Activated B cell treated with CpG ODN at 0.5 μM for 24 hours (primary cell): ENCODE measurements around the gene LYRM1. TPM values are rescaled to one million over a fixed set of nuclear protein-coding genes. Genes with fewer than 3 reads are reported as not detected.

ENCODE experiments used
- ATAC-seq: fragments of 200-7000 bp; cut with Tn5 transposase; one replicate; pipeline ENCODE4 v1.10.0; 2021; ENCODE audit warnings: low read depth, mild to moderate bottlenecking, moderate library complexity
- CTCF ChIA-PET: fragments of 350-600 bp; sonication (Branson Sonifier 250); formaldehyde crosslinking; loops from one replicate; lab custom pipeline; 2021; ENCODE audit warnings: antibody characterized with exemption; lab: Charles Lee
- POLR2A ChIA-PET: fragments of 350-600 bp; sonication (Branson Sonifier 250); formaldehyde crosslinking; loops from one replicate; lab custom pipeline; 2021; ENCODE audit warnings: antibody characterized with exemption; lab: Charles Lee
- DNase-seq: peaks from one replicate; pipeline ENCODE4 v3.0.0; 2022
- H3K27ac Mint-ChIP-seq: one replicate; pipeline ENCODE4 v1.8.0; 2020; ENCODE audit warnings: mixed read lengths
- H3K27me3 Mint-ChIP-seq: one replicate; pipeline ENCODE4 v1.8.0; 2021; ENCODE audit warnings: mixed read lengths
- H3K36me3 Mint-ChIP-seq: one replicate; pipeline ENCODE4 v1.8.0; 2021; ENCODE audit warnings: low read depth, mixed read lengths
- H3K4me1 Mint-ChIP-seq: one replicate; pipeline ENCODE4 v1.8.0; 2021; ENCODE audit warnings: mixed read lengths
- H3K4me3 Mint-ChIP-seq: one replicate; pipeline ENCODE4 v1.8.0; 2020; ENCODE audit warnings: mild to moderate bottlenecking, mixed read lengths
- H3K9me3 Mint-ChIP-seq: one replicate; pipeline ENCODE4 v1.8.0; 2020; ENCODE audit warnings: mixed read lengths
- CTCF ChIP-seq: fragments of 200-600 bp; IDR thresholded peaks from one replicate; pipeline ENCODE4 v1.8.0; 2022; ENCODE audit warnings: antibody characterized with exemption, mild to moderate bottlenecking
- intact Hi-C: fragments of 100-400 bp; cut with micrococcal nuclease; formaldehyde crosslinking; loops from one replicate; pipeline ENCODE4 v1.15.1; 2024
- total RNA-seq: library from RNA; stranded (reverse); gene quantifications from 2 replicates; pipeline ENCODE4 v1.2.3, GENCODE V29; 2022

The LYRM1 gene
- total RNA-seq, 1 donor from 2014 or later = 20.7 TPM

GRCh38 chr16:20954574-20954973, 54.0 kb downstream of the LYRM1 start:
- Mint-ChIP-seq H3K4me1 (no peaks in the 10 kb centered on the region), H3K4me3 (no peak overlapping the region), H3K9me3 (no peaks in the 10 kb centered on the region), H3K27ac (no peak overlapping the region), H3K36me3 (no peaks in the 10 kb centered on the region), H3K27me3 (peaks cover 7% of the 10 kb centered on the region)
- DNase-seq (no peak), ATAC-seq (no peak)
- no peak for TF ChIP-seq CTCF
- intact Hi-C loops = no loop called here
- ChIA-PET CTCF (no interaction called here), POLR2A (no interaction called here)

- Mint-ChIP-seq H3K9me3 (no peaks in the 10 kb centered on the region), H3K4me3 (no peak overlapping the region), H3K27ac (no peak overlapping the region), H3K27me3 (peaks cover 4% of the 10 kb centered on the region), H3K36me3 (no peaks in the 10 kb centered on the region), H3K4me1 (no peaks in the 10 kb centered on the region)
- ChIA-PET CTCF (no interaction called here), POLR2A (no interaction called here)
- no peak for TF ChIP-seq CTCF
- DNase-seq = no peak
- intact Hi-C loops = no loop called here
- no peak for ATAC-seq
Observed at GRCh38 chr16:20956319-20956718, 55.7 kb downstream of the LYRM1 start.

DNA sequence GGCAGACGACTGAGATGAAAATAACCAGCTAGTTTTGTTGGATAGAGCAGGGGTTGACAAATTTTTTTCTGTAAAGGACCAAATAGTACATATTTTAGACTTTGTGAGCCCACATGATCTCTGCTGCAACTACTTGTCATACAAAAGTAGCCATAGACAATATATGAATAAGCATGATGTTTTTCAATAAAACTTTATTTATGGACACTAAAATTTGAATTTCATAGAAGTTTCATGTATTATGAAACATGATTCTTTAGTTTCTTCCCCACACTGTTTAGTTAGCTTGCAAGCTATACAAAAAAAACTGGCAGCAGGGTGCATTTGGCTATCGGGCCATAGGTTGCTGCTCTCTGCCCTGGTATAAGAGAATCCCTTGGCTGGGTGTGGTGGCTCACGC, 56.6 kb downstream of the LYRM1 start:
- POLR2A ChIA-PET = no interaction called here
- intact Hi-C loops = no loop called here
- Mint-ChIP-seq H3K4me1 (no peaks in the 10 kb centered on the region), H3K36me3 (no peaks in the 10 kb centered on the region), H3K27ac (no peak overlapping the region), H3K4me3 (no peak overlapping the region), H3K27me3 (peaks cover 4% of the 10 kb centered on the region), H3K9me3 (no peaks in the 10 kb centered on the region)
- CTCF ChIA-PET = no interaction called here
- no peak for TF ChIP-seq CTCF
- DNase-seq = no peak
- ATAC-seq = no peak

DNA sequence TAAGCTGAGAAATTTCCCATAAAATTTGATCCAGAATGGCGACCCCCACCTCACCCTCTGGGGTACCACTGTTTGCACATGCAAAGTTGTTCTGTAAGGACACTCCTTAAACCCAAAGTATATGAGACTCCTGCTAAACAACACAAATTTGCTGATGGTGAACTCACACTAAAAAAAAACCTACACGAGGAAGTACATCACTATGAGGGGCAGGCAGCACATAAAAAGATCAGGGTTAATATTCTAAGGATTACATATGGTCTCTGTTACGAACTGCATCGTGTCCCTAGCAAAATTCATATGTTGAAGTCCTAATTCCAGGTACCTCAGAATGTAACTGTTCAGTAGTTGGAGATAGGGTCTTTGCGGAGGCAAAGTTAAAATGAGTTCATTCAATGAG, 60.3 kb downstream of the LYRM1 start:
- ATAC-seq = no peak
- CTCF ChIA-PET = no interaction called here
- no peak overlapping the region for H3K4me3 Mint-ChIP-seq

GRCh38 chr16:20968765-20969164, 68.2 kb downstream of the LYRM1 start:
- ChIA-PET CTCF (interaction anchor here (0.6 kb wide), 1 partner anchor 53 kb away, joined by 3 read pairs; no protein-coding TSS in a partner anchor), POLR2A (no interaction called here)
- Mint-ChIP-seq H3K27me3 (no peaks in the 10 kb centered on the region), H3K36me3 (no peaks in the 10 kb centered on the region), H3K9me3 (no peaks in the 10 kb centered on the region), H3K4me3 (no peak overlapping the region), H3K4me1 (no peaks in the 10 kb centered on the region), H3K27ac (no peak overlapping the region)
- intact Hi-C loops = no loop called here
- ATAC-seq = no peak
- no peak for TF ChIP-seq CTCF
- DNase-seq = no peak

More for the DNA sequence above, 60.3 kb downstream of the LYRM1 start:
- no peak for DNase-seq
- Mint-ChIP-seq H3K4me1 (no peaks in the 10 kb centered on the region), H3K9me3 (no peaks in the 10 kb centered on the region), H3K36me3 (no peaks in the 10 kb centered on the region), H3K27ac (no peak overlapping the region), H3K27me3 (peaks cover 4% of the 10 kb centered on the region)
- intact Hi-C loops = no loop called here
- POLR2A ChIA-PET = no interaction called here
- TF ChIP-seq CTCF = no peak
